Forelimb muscle (tissue), 1 donor: Measurements from ENCODE around the gene CACFD1. TPM values are rescaled to one million over a fixed set of nuclear protein-coding genes. Genes with fewer than 3 reads are reported as not detected.
"Not testable (repeated sequence)": the region's sequence is repeated elsewhere in the genome, so short reads cannot be mapped to it uniquely, and the experiment has no call there.

Experiments used
- DNase-seq: peaks from one replicate; pipeline ENCODE4 v3.0.0-alpha.2; 2013; ENCODE audit warnings: low read depth
- polyA plus RNA-seq: library from polyadenylated mRNA; unstranded; fragments of 120-200 nt; gene quantifications from one replicate; pipeline ENCODE4 v1.2.1, GENCODE V29; 2013; ENCODE audit not compliant: insufficient read length

The CACFD1 gene
- polyA plus RNA-seq, 1 donor, result 19.0 TPM

GRCh38 chr9:133439337-133439736, 20.4 kb upstream of the CACFD1 start:
- DNase-seq, result no peak

GRCh38 chr9:133440874-133441273, 18.9 kb upstream of the CACFD1 start:
- no peak for DNase-seq

- DNase-seq, result no peak
These were observed 18.2 kb upstream of the CACFD1 start for GRCh38 chr9:133441571-133441970.

- DNase-seq, result no peak
These were observed 16.5 kb upstream of the CACFD1 start for GRCh38 chr9:133443248-133443647.

- no peak for DNase-seq
These were observed 15.8 kb upstream of the CACFD1 start for GRCh38 chr9:133443982-133444381.

- DNase-seq, result no peak
These were observed 14.3 kb upstream of the CACFD1 start for GRCh38 chr9:133445293-133445969.

- DNase-seq, result no peak
These were observed 11.2 kb upstream of the CACFD1 start for GRCh38 chr9:133448487-133448972.

- DNase-seq, result no peak
These were observed 10.0 kb upstream of the CACFD1 start for GRCh38 chr9:133449760-133450159.

GRCh38 chr9:133451865-133452264, 7.9 kb upstream of the CACFD1 start:
- DNase-seq, result not testable (repeated sequence)

GRCh38 chr9:133452562-133452961, 7.2 kb upstream of the CACFD1 start:
- DNase-seq, result no peak

GRCh38 chr9:133453651-133454050, 6.1 kb upstream of the CACFD1 start:
- no peak for DNase-seq

GRCh38 chr9:133454325-133454724, 5.5 kb upstream of the CACFD1 start:
- DNase-seq, result no peak

- no peak for DNase-seq
These were observed 4.7 kb upstream of the CACFD1 start for GRCh38 chr9:133454943-133455673.

GRCh38 chr9:133455936-133456335, 3.8 kb upstream of the CACFD1 start:
- DNase-seq, result no peak

GRCh38 chr9:133456409-133456808, 3.4 kb upstream of the CACFD1 start:
- no peak for DNase-seq

- DNase-seq, result no peak
These were observed 2.5 kb upstream of the CACFD1 start for GRCh38 chr9:133457233-133457632.

GRCh38 chr9:133457748-133458147, 2.0 kb upstream of the CACFD1 start:
- no peak for DNase-seq

GRCh38 chr9:133458643-133459312, 1.0 kb upstream of the CACFD1 start:
- DNase-seq, result no peak

- DNase-seq, result no peak
These were observed 812 bp downstream of the CACFD1 start for GRCh38 chr9:133460405-133461175.

- no peak for DNase-seq
These were observed 2.2 kb downstream of the CACFD1 start for GRCh38 chr9:133461975-133462374.

GRCh38 chr9:133463234-133463863, 3.6 kb downstream of the CACFD1 start:
- no peak for DNase-seq
